ENCODE measurements around the gene SLC7A5.
"Not testable (repeated sequence)": the region's sequence is repeated elsewhere in the genome, so short reads cannot be mapped to it uniquely, and the experiment has no call there.

The SLC7A5 gene

DNA sequence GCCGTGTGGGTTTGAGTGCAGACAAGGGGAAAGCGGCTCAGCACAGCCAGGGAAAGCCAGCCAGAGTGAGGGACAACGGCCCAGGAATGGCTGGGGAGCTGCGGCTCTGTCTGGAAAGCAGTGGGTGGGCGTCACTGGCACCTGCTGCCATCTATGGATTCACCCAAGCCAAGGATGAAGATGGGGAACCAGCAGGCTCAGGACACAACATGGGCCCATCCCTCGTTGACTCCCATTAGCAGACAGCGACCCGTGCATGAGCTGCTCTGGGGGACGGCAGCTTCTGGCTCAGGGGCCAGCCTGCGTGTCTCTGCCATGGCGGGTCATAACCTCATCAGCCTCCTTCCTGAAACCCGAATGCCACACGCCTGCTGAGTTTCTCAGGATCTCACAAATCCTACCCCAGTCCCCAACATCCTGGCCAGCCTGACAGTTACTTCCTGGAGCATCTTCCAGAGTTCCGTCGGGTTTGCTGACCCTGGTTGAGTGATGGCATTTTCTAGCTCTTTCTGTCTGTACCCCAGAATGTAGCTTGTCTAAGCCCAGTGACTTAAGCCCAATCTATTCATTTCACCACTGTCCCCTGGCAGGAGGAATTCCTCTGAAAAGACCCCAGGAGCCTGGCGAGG lies 50.7 kb downstream of the SLC7A5 start:
- no peak for DNase-seq

DNA sequence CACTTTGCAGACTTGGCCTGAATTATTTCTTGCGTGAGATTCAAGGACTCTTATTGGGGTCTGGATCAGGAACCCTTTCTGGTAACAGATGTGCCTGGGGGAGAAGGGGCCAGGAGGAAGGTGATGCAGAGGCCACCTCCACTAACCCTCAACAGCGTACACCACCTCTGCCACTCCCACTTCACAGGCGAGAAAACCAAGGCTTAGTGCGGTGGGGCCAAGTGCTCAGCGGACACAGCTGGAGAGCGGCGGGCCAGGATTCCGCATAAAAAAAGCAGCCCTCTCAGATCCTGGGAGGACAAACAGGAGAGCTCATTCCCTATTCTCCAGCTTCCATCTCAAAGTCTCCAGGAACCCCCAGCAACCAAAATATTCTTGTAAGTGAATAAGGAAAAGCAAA lies 51.4 kb downstream of the SLC7A5 start:
- no peak for DNase-seq

DNA sequence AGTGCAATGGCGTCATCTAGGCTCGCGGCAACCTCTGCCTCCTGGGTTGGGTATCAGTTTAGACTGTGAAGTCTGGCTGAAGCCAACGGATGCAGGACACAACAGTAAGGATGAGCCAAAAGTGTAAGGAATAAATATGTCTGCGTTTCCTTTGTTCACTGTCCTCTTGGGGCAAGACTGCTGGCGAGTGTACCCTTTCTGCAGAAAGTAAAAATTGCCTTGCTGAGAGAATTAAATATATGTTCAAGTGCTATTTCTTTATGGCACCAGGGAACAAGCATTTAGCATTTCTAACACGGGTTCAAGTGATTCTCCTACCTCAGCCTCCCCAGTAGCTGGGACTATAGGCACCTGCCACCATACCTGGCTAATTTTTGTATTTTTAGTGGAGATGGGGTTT lies 51.9 kb downstream of the SLC7A5 start:
- DNase-seq: not testable (repeated sequence)

DNA sequence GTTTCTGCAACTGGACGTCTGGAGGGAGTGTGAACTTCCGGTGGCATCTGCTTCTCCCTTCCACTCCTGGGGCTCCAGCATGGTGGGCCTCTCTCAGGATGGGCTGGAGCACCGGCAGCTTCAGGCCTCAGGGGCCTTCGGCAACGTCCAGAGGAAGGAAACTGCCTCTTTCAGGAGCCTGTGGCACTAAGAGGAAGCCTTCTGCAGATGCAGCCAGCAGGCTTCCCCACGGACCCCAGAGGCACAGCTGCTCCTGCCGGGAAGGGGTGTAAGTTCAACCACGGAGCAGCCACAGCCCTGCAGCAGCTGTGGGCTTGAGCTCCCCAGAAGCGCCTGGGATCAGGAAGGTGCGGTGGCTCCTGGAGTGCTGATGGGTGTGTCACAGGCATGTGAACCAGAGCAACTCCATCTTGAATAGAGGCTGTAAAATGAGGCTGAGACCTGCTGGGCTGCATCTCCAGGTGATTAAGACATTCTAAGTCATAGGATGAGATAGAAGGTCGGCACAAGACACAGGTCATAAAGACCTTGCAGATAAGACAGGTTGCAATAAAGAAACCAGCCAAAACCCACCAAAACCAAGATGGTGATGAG lies 52.7 kb downstream of the SLC7A5 start:
- no peak for DNase-seq

DNA sequence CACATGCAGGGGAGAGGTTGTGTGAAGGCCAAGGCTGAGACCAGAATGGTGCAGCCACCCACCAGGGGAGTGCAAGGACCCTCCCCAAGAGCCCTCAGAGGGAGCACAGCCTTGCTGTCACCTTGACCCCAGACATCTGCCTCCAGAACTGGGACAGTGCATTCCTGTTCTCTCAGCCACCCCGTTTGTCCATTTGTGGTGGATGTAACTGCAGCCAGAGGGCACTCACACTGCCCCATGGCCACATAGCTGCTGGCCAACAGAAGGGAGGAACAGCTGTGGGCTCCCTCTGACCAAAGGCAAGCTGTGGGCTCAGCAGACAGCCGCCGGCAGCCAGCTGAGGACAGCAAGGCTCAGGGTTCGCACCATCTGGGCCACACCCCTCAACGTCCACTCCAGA lies 53.7 kb downstream of the SLC7A5 start:
- no peak for DNase-seq

DNA sequence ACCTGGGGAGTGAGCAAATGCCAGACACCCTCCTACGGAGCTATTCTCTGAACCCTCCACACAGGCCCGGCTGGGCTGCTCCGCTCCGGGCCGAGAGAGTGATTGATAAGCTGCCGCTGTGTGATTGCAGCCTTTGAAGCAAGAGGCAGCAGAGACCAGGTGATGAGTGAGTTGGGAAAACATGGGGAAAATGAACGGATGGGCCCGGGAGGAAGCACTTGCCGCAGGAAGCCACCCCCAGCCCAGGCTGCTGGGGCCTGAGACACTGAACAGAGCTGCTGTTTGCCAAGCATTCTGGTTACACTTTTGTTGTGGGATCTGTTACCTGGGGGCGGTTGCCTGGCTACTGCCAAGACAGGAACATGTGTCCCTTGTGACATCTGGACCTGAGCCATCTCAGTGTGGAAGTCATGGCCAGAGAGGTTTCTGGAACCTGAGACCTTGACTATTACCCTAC lies 57.1 kb downstream of the SLC7A5 start:
- peak; percentile 75 for DNase-seq

DNA sequence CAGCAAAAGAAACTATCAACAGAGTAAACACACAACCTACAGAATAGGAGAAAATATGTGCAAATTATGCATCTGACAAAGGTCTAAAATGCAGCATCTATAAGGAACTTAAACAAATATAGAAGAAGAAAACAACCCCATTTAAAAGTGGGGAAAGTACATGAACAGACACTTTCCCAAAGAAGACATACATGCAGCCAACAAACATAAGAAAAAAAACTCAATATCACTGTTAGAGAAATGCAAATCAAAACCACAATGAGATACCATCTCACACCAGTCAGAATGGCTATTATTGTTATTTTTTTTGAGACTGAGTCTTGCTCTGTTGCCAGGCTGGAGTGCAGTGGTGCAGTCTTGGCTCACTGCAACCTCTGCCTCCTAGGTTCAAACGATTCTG lies 57.9 kb downstream of the SLC7A5 start:
- DNase-seq: not testable (repeated sequence)

DNA sequence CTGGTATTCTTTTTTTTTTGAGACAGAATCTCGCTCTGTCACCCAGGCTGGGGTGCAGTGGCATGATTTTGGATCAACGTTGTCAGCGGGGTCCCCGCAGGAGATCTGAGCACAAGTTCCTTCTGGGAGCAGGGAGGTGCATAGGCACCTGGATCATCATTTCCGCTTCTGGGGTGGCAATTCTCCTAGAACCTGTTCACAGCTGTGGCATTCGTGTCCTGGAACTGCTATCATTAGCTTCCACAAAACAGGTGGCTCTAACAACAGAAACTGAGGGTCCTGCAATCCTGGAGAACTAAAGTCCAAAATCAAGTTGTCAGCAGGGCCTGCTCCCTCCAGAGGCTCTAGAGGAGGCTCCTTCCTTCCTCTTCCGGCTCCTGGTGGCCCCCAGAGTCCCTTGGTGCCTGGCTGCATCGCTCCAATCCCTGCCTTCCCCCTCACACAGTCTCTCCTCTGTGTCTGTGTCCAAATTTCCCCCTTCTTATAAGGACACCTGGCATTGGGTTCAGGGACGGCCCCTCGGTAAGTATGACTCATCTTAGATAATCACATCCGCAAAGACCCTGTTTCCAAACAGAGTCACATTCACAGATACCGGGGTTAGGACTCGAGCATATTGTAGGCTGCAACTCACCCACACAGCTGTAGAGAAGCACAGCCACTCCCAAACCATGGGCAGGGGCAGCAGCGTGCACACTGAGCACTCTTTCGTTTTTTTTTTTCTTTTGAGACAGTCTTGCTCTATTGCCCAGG lies 60.0 kb downstream of the SLC7A5 start:
- peak; percentile 60 for DNase-seq

DNA sequence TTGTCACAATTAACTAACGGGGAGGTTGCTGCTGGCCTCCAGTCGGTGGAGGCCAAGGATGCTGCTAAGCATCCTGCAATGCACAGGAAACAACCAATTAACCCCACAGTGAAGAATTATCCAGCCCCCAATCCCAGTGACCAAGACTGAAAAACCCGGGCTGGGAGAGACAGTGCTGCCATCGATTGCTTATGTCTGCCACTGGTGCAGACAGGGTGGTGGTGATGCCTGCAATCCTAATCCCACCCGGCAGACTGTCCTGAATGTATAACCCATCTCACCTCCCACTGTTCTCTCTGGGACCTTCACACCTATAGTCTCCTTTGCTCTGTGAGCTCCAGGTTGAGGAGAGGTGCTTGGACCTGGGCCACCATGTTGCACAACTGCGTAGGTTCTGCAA lies 61.2 kb downstream of the SLC7A5 start:
- no peak for DNase-seq

DNA sequence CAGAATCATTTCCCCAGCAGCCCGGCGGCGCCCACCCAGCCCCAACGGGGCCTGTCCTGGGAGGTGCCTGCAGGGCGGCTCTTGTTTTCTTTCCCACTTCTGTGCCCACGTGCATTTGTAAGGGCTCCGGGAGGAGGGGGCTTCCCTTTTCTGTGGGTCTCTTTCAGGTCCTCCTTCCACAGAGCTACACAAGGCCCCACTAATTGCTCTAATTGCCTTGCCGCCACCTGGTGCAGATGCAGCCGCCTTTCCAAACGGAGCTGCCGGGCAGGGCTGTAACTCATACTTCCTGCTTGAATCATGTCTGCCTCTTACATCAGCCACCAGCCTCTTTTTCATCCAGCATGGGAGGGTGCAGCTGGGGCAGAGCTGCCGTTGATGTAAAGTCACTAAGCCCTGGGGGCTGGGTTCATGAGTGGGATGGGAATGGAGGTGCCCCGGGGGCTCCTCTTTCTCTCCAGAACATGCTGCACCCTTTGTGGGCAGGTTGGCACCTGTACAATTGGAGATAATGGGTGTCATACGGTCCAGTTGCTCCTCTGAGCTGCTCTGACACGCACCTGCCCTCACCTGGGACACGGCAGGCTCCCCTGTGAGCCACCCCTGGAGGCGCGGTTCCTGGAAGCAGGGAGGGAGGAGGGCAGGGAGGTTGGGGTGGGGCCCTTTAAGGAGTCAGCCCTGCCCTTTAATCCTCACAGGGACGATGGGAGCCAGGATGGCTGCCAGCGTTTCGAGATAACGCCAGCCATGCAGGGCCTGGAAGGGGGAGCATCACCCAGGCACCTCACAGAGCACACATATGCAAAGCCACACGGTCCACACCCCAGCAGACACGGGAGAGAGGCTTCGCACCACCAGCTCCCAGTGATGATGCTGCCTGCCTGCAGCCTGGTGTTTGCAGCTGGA lies 62.4 kb downstream of the SLC7A5 start:
- DNase-seq: peak; percentile 94

DNA sequence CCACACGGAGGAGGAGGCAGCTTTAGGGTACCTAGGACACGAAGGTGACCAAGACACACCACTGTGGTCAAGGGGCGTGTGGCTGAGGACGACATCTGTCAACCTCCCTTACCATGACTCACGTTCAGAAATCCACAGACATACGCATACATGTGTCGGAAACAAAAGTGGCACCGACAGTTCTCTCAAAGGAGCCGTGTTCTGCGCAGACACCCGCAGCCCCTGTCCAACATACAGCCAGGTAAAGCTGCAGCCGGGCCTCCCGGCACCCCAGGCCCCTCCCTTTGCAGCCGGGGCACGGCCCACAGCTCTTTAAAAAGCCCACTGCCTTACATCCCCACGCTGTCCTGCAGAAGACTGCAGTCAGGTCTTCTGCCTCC lies 63.1 kb downstream of the SLC7A5 start:
- no peak for DNase-seq

DNA sequence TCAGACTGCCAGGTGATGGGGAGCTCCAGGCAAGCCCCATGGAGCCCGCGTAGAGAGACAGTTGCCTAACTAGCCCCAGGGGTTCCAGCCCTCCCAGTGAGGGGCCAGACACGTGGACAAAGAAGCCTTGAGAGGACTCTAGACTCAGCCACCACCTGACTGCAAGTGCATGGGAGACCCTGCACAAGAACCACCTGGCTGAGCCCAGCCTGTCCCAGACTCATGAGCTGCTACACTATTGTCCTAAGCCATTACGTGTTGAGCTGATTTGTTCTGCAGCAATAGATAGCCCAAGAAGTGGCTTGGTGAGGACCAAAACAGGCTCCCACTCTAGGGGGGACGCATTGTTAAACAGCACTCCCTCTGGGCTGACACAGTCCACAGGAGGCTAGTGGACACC lies 65.9 kb downstream of the SLC7A5 start:
- no peak for DNase-seq

DNA sequence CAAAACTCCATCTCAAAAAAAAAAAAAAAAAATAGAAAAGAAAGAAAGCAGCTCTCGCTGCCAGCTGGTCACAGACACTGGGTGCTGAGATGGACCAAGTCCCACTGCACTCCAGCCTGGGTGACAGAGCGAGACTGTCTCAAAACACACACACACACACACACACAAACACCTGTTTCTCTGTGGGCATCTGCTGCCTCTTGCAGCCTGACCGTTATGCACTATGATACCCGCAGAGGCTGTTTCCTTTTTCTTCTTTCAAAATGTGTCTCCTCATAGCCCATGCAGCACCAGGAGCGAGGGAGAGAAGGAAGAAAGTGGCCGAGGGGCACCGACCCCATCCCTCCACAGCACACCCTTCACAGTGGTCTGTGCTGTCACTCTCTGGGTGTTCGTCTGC lies 66.6 kb downstream of the SLC7A5 start:
- no peak for DNase-seq

DNA sequence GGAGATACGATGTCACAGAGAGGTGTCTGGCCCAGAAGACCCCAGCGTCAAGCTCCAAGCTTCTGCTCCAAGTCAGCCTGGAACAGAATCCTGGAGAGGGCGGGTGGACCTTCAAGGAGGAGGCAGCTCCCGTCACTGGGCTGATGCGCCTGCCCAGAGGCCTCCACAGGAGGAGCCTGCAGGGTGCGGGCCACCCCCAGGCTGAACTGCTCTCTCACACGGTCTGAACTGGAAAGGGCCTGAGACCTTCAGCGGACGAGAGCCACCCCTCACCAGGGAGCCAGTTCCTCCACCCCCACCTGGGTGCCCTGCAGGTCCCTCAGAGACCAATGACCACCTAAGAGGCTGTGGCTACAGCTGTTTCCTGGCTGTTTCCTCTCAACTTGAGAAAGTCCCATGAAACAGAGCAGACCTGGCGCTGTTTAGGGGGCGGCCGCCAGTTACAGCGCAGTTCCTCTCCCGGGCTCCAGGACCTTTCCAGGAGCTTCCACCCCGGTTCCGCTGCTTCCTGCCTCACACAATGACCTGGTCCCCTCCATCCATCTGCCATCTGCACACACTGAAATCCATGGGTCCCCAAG lies 67.5 kb downstream of the SLC7A5 start:
- DNase-seq: no peak

DNA sequence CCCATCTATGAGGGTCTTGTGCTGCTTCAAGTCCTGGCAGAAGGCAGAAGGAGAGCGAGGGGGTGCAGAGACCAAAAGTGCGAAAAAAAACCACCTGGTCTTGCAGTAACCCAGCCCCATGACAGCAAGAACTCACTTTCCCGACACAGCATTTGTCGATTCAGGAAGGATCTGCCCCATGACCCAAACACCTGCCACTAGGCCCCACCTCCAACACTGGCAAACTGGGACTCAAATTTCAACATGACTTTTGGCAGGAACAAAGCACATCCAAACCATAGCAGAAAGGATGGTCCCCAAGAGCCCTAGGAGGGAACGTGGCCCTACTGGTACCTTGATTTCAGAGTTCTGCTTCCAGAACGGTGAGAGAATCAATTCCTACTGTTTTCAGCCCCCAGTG lies 68.8 kb downstream of the SLC7A5 start:
- no peak for DNase-seq

DNA sequence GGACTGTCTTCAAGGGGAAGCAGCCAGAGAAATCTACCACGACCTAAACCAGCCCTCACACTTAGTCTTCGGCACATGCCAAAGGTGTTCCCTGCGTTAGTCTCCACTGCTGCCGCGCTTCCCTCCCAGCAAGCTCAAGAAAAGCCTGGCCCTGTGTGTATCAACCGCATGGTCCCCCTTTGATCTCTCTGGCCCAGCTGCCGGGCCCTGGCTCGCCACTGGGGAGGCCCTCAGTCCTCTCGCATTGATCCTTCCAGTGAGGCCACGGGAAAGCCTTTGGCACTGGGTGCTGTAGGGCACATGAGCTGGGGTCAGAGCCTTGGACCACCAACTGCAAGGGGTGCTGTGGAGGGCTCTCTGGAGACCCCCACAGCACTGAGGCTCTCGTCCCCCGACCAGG lies 74.0 kb downstream of the SLC7A5 start:
- no peak for DNase-seq

DNA sequence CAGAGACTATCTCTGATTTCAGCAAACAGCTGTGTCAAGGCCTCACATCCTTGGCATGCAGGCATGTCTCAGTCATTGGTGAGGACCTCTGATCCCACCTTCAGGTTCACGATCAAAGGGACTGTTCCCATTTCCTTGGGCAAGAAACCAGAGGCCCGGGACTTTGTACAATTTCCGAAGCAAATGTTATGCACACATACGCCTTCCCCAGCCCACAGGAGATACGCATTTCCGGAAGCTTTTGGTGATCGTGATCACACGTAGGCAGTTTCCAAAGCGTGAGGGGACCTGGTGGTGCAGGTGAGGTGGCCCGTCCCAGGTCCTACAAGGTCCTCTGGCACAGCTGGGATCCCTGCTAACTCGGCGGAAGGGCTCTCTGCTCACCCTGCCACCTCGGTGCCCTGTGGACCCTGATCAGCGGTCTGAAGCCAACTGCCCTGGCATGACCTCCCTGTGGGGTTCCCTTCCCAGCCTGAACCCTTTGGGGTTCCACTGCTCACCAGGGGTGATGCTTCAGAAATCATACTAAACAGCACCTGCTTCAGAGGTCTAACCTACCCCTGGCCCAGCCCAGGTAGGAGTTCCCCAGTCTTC lies 74.7 kb downstream of the SLC7A5 start:
- no peak for DNase-seq

DNA sequence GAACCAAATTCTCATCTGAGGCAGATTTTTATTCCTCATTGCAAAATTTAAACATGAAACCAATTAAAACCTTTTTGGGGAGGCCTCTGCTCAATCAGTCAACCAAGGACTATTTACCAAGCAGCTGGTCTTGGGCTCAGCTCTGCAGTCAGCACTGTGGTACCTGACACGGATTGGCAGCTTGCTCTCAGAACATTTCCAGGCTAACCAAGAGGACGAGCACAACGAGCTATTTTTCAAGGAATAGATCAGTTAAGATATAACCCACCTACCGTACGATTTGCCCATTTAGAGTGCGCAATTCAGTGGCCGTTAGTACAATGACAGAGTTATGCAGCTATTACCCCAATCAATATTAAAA lies 77.1 kb downstream of the SLC7A5 start:
- DNase-seq: no peak

DNA sequence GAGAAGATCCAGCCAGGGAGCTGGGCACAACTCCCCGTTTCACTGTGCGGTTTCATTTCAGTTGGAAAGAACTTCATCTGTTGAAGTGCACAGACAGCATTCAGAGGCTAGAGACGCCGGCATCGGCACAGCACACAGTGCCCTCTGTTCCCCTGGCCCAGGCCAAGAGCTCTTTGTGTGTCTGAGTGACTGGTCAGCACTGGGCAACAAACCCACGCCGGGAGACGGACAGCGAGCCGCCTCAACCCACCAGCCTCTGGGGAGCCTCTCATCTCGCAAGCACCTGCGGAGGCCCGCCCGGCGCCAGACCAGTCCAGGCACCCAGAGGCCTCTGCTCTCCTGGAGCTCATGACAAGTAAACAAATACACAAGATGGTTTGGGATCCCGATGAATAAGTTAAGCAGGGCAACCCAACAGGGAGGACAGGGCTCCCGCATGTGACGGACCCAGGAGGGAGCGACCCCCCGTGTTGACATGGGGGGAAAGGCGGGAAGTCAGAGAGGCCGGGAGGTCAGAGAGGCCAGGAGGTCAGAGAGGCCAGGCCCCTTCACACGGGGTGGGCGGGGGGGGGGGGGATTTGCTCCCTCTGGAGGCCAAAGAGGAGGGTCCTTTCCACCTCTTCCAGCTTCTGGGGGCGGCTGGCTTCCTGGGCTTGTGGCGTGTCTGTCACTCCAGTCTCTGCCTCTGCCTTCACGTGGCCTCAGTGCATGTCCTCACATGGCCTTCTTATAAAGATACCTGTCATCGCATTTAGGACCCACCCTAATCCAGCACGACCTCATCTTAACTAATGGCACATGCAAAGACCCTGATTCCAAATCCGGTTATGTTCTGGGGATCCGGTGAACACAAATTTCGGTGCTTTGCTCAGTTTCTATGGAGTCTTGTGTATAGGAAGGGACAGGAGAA lies 77.8 kb downstream of the SLC7A5 start:
- no peak for DNase-seq

DNA sequence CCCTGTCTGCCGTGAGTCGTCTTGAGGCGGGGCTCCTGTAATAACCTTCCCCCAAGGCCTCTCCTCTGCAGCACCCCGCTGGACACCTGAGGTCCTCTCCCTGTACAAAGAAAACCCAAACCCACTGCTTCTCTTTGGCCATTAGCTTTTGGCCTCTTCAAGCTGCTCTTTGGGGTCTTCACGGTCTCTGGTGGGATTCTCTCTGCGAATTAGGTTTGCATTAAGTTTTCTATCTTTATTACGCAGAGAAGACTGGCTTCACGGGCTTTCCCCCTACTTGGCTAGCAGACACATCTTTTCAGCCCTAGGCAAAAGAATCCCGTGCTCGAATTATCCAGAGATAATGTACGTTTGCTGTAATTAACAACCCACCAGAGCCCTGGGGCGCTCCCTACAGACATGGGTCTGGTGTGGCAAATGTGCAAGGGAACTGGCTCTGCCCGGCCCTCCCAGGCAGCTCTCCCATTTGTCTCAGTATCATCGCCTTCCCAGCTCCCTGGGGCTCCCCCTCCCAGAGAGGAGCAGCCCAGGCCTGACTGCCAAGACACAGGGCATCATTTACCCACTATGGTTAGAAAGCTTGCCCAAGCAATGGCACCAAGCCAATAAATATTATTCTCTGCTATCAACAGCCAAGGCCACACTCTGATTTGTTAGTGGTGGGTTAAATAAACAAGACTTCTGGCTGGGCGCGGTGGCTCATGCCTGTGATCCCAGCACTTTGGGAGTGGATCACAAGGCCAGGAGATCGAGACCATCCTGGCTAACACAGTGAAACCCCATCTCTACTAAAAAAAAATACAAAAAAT lies 78.8 kb downstream of the SLC7A5 start:
- DNase-seq: peak; percentile 90
